Gastrocnemius medialis (tissue), 4 donors: ENCODE data around the gene NUDT7. TPM values are rescaled to one million over a fixed set of nuclear protein-coding genes. Genes with fewer than 3 reads are reported as not detected.

Experiments
- ATAC-seq, 2 donors: fragments of 150-250 bp; one replicate each; pipeline ENCODE4 v1.9.1; 2016
- DNase-seq, 2 donors: peaks; one replicate each; pipeline ENCODE4 v3.0.0-alpha.2; 2019
- H3K27ac ChIP-seq, 4 donors: fragments of 200-600 bp; sonication (generic); 1 replicate in 1 of 4; 2 replicates in 3 of 4; pipeline ENCODE4 v1.5.1; 2016 to 2018; ENCODE audit warnings: mild to moderate bottlenecking in 2 of 4, moderate library complexity in 1 of 4
- H3K27me3 ChIP-seq, 3 donors: fragments of 200-600 bp; sonication (generic) in 2 of 3; 1 replicate in 1 of 3; 2 replicates in 2 of 3; pipeline versions ENCODE4 v1.5.1 to v1.6.0; 2016 to 2019; ENCODE audit warnings: mild to moderate bottlenecking in 1 of 3, moderate library complexity in 1 of 3
- H3K36me3 ChIP-seq, 2 donors: fragments of 200-600 bp; sonication (generic) in 1 of 2; one replicate each; pipeline ENCODE4 v1.5.1; 2017 to 2018
- H3K4me1 ChIP-seq, 2 donors: fragments of 200-600 bp; sonication (generic) in 1 of 2; one replicate each; pipeline ENCODE4 v1.5.1; 2016 to 2017; ENCODE audit warnings: mild to moderate bottlenecking in 2 of 2
- H3K4me3 ChIP-seq, 4 donors: fragments of 200-600 bp; sonication (generic) in 3 of 4; 1 replicate in 1 of 4; 2 replicates in 3 of 4; pipeline ENCODE4 v1.5.1; 2016 to 2019; ENCODE audit warnings: mild to moderate bottlenecking in 2 of 4
- H3K9me3 ChIP-seq, 3 donors: fragments of 200-600 bp; sonication (generic) in 2 of 3; 1 replicate in 1 of 3; 2 replicates in 2 of 3; pipeline ENCODE4 v1.5.1; 2016 to 2019
- CTCF ChIP-seq, 5 experiments: fragments of 450-650 bp in 3 of 5; fragments of 200-600 bp in 2 of 5; sonication (generic) in 2 of 5; IDR thresholded peaks in 4 of 5; conservative IDR thresholded peaks in 1 of 5; 1 replicate in 4 of 5; 2 replicates in 1 of 5; pipeline ENCODE4 v1.5.1; 2016 to 2019; ENCODE audit warnings: antibody characterized with exemption in 5 of 5, mild to moderate bottlenecking in 3 of 5, moderate library complexity in 3 of 5
- POLR2A ChIP-seq, 2 donors: fragments of 450-650 bp; IDR thresholded peaks; one replicate each; pipeline ENCODE4 v1.6.1; 2017; ENCODE audit warnings: antibody characterized with exemption in 2 of 2, mild to moderate bottlenecking in 2 of 2, moderate library complexity in 2 of 2
- in situ Hi-C, 4 donors: fragments of 200-750 bp; cut with MboI; loops; one replicate each; pipeline versions ENCODE4 v1.15.0 to v1.8.0; 2017; ENCODE audit warnings: low sequenced_read_pairs in 4 of 4
- intact Hi-C: fragments of 100-400 bp; cut with DNase I; formaldehyde crosslinking; loops from one replicate; pipeline ENCODE4 v1.15.1; 2023; ENCODE audit warnings: low total_unique reads
- total RNA-seq, 4 donors: library from RNA; depleted of rRNA; stranded (reverse); fragments of >200 nt; gene quantifications; one replicate each; pipeline versions ENCODE4 v1.1.0 to v1.2.3, GENCODE V29; 2016

The NUDT7 gene
- total RNA-seq, 4 donors from 2014 or later = 2.3 to 11.0 (median 3.4) TPM

GRCh38 chr16:77748421-77749005, 26.2 kb downstream of the NUDT7 start:
- intact Hi-C loops = no loop called here
- H3K9me3 ChIP-seq = no peaks in the 10 kb centered on the region
- DNase-seq (no peak), ATAC-seq (no peak)
- no peaks in the 10 kb centered on the region for H3K4me1 ChIP-seq
- in situ Hi-C loops = no loop called here
- no peaks in the 10 kb centered on the region for H3K36me3 ChIP-seq
- H3K4me3 ChIP-seq = no peak overlapping the region
- no peaks in the 10 kb centered on the region for H3K27me3 ChIP-seq
- no peak for TF ChIP-seq POLR2A (IDR thresholded peaks at IDR 0.05)
- TF ChIP-seq CTCF (IDR thresholded peaks at IDR 0.05 in 4 of 5, conservative IDR thresholded peaks at IDR 0.05 in 1 of 5) = no peak
- H3K27ac ChIP-seq = no peak overlapping the region

- no peak overlapping the region for H3K27ac ChIP-seq
- H3K9me3 ChIP-seq = no peaks in the 10 kb centered on the region
- H3K27me3 ChIP-seq = no peaks in the 10 kb centered on the region
- in situ Hi-C loops = no loop called here
- ATAC-seq (no peak), DNase-seq (no peak)
- no peak for TF ChIP-seq POLR2A (IDR thresholded peaks at IDR 0.05)
- no peak for TF ChIP-seq CTCF (IDR thresholded peaks at IDR 0.05 in 4 of 5, conservative IDR thresholded peaks at IDR 0.05 in 1 of 5)
- H3K36me3 ChIP-seq = no peaks in the 10 kb centered on the region
- H3K4me3 ChIP-seq = no peak overlapping the region
- intact Hi-C loops = no loop called here
- H3K4me1 ChIP-seq = no peaks in the 10 kb centered on the region
Observed at GRCh38 chr16:77749415-77749814, 27.1 kb downstream of the NUDT7 start.

GRCh38 chr16:77758046-77758445, 35.7 kb downstream of the NUDT7 start:
- H3K27me3 ChIP-seq = no peaks in the 10 kb centered on the region
- no peak overlapping the region for H3K27ac ChIP-seq
- ATAC-seq (no peak), DNase-seq (no peak)
- H3K36me3 ChIP-seq = no peaks in the 10 kb centered on the region
- no peaks in the 10 kb centered on the region for H3K9me3 ChIP-seq
- H3K4me1 ChIP-seq = no peaks in the 10 kb centered on the region
- TF ChIP-seq POLR2A (IDR thresholded peaks at IDR 0.05) = no peak
- no peak for TF ChIP-seq CTCF (IDR thresholded peaks at IDR 0.05 in 4 of 5, conservative IDR thresholded peaks at IDR 0.05 in 1 of 5)
- no peak overlapping the region for H3K4me3 ChIP-seq
- in situ Hi-C loops (no loop called here), intact Hi-C loops (no loop called here)

GRCh38 chr16:77758508-77758907, 36.2 kb downstream of the NUDT7 start:
- Histone ChIP-seq H3K27me3 (no peaks in the 10 kb centered on the region), H3K4me3 (no peak overlapping the region), H3K4me1 (no peaks in the 10 kb centered on the region), H3K36me3 (no peaks in the 10 kb centered on the region), H3K9me3 (no peaks in the 10 kb centered on the region), H3K27ac (no peak overlapping the region)
- no peak for ATAC-seq
- DNase-seq = no peak
- in situ Hi-C loops (no loop called here), intact Hi-C loops (no loop called here)
- TF ChIP-seq CTCF (IDR thresholded peaks at IDR 0.05 in 4 of 5, conservative IDR thresholded peaks at IDR 0.05 in 1 of 5) (no peak), POLR2A (IDR thresholded peaks at IDR 0.05) (no peak)

GRCh38 chr16:77759201-77759600, 36.9 kb downstream of the NUDT7 start:
- Histone ChIP-seq H3K4me3 (no peak overlapping the region), H3K27ac (no peak overlapping the region), H3K27me3 (no peaks in the 10 kb centered on the region), H3K4me1 (no peaks in the 10 kb centered on the region), H3K36me3 (no peaks in the 10 kb centered on the region), H3K9me3 (no peaks in the 10 kb centered on the region)
- no peak for TF ChIP-seq CTCF (IDR thresholded peaks at IDR 0.05 in 4 of 5, conservative IDR thresholded peaks at IDR 0.05 in 1 of 5)
- TF ChIP-seq POLR2A (IDR thresholded peaks at IDR 0.05) = no peak
- in situ Hi-C loops (no loop called here), intact Hi-C loops (no loop called here)
- no peak for DNase-seq
- no peak for ATAC-seq
